H1 (cell line): ENCODE results near the gene LBR. TPM values are rescaled to one million over a fixed set of nuclear protein-coding genes. Genes with fewer than 3 reads are reported as not detected.

ENCODE experiments used
- CREB1 ChIP-seq: IDR thresholded peaks from 2 replicates; pipeline ENCODE4 v1.6.1; 2012; ENCODE audit warnings: inconsistent platforms
- GABPA ChIP-seq: IDR thresholded peaks from 2 replicates; pipeline ENCODE4 v1.6.1; 2011; ENCODE audit warnings: mild to moderate bottlenecking, low read length, moderate library complexity, borderline replicate concordance; ENCODE audit not compliant: insufficient read depth
- JUN ChIP-seq: IDR thresholded peaks from 2 replicates; pipeline ENCODE4 v1.6.1; 2011; ENCODE audit warnings: low read depth, mild to moderate bottlenecking, improper control_type of control experiment, low read length
- SAP30 ChIP-seq: fragments of 300-600 bp; sonication (generic); IDR thresholded peaks from 2 replicates; pipeline ENCODE4 v1.7.1; 2012; ENCODE audit warnings: low read length, moderate library complexity, mild to moderate bottlenecking, inconsistent platforms; ENCODE audit not compliant: insufficient read depth, insufficient replicate concordance
- TCF12 ChIP-seq: IDR thresholded peaks from 2 replicates; pipeline ENCODE4 v1.6.1; 2011; ENCODE audit warnings: low read depth, mild to moderate bottlenecking, low read length
- polyA plus RNA-seq, 7 experiments: library from polyadenylated mRNA; depleted of rRNA in 3 of 7; stranded (reverse) in 5 of 7; unstranded in 2 of 7; fragments of >200 nt in 5 of 7; fragments of 200-250 nt in 2 of 7; gene quantifications; 1 replicate in 5 of 7; 2 replicates in 1 of 7; 4 replicates in 1 of 7; pipeline versions ENCODE4 v1.2.1 to v1.2.3, GENCODE V29; 2011 to 2013; ENCODE audit warnings: missing spikeins in 2 of 7, mixed read lengths in 2 of 7
- total RNA-seq: library from RNA; stranded (reverse); fragmentation: NEBNext Ultra II Directional; extraction: Animal tissue kit (Norgen Biotek cat#: 25700); gene quantifications from 2 replicates; pipeline ENCODE4 v1.2.1, GENCODE V29; 2021

The LBR gene
- total and polyA plus RNA-seq, 2 of the 8 experiments (the other 6 are each of a cell fraction or from before 2014, with no cell fraction given), result 32.1 to 89.8 TPM

- no peak for TF ChIP-seq CREB1
- TF ChIP-seq JUN, result no peak
- no peak for TF ChIP-seq SAP30
- no peak for TF ChIP-seq TCF12
- no peak for TF ChIP-seq GABPA
Observed at GRCh38 chr1:225450491-225451191, 22.8 kb upstream of the LBR start (continued).
